NCI-H1436 treated with DMSO at 0.1 percent for 48 hours (cell line): ENCODE results near the gene SEPHS1.

Experiments
- DNase-seq: peaks from one replicate; lab custom pipeline; 2025; lab: John Stamatoyannopoulos, UW

SEPHS1 gene

DNA sequence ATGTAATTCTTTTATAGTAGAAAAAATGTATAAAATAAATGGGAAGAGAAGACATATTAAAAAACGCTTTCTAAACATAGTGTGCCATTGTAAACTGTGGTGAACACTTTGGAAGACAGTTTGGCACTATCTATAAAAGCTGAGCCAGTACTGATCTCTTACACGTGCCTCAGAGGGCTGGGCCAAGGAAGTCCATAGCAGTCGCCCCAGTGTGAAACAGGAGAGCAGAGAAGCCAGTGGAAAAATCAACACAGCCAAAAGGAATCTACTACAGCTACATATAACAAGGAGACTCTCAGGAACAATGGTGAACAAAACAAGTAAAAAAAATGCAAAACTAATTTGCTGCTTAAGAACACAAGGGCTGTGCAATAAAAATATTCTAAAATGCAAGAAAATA lies 20.6 kb downstream of the SEPHS1 start:
- no peak for DNase-seq

DNA sequence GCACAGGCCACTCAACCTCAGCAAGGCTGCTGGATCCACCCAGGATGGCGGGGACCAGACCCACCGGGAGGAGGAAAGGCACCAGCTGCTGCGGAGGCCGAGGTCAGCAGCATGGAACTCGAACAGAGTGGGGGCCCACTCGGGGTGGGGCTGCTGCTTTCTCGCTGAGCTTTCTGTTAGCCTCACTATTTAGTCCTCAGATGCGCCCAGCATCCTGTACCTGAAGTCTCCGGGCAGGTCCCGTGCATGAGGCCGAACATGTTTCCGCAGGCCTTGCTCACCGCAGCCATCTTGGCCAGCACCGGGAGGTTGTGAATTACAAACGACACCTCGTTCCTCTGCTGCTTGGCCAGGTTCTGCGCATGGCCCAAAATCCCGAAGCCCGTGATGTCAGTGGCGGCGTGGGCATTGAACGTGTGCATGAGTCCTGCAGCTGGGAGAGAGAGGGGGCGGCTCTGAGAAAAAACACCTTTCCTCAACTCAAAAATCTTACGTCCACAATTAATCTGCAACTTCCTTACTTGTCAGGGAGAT lies 25.4 kb downstream of the SEPHS1 start:
- no peak for DNase-seq

DNA sequence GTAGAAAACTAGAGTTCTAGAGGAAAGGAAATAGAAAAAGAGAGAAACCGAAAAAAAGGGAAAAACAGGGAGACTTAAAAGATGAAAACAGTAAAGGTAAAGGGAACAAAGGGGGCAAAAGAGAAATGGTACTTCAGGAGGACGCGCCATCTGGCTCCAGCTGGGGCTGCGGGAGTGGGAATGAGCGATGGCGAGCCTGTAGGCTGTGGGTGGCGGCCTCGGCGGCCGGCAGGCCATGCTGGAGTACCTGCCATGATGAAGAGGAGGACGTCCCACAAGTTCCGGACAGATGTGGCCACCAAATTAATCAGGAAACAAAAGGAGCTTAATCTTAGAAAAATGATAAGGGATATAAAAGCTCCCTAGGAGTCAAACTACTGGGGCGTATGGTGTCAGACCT lies 26.5 kb downstream of the SEPHS1 start:
- DNase-seq, result no peak

DNA sequence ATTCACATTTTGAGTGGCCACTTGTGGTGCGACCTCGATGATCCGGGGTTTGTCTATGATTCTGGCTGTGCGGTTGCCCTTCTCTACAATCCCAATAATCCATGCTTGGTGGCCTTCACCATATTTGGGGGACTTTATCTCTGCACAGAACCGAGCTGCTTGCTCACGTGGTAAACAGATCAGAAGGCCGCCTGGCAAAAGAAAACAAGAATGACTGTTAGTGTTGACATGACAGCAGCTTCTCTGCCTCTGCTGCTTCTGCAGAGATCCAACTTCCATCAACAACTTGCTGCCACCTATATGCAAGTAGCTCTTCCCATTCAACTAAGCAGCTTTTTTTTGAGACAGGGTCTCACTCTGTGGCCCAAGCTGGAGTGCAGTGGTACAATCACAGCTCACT lies 28.9 kb downstream of the SEPHS1 start:
- DNase-seq, result no peak

DNA sequence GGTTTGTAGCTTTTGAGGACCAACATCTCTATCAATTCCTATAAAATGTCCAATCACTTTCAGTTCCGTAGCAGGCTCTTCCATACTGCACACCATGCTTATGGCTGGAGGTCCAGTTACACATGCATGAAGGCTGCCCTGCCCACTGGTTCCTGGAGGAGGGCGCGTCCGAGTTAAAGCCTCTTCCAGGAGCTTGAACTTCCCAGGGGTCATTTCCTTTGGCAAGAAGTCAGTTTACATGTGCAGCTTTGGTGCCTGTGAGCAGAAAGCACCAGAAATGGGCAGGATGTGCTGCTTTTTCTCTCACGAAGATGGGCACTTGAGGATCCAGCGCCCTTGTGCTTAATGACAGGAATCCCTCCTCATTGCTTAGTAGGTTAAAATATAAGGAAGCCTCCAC lies 30.6 kb downstream of the SEPHS1 start:
- DNase-seq, result no peak

DNA sequence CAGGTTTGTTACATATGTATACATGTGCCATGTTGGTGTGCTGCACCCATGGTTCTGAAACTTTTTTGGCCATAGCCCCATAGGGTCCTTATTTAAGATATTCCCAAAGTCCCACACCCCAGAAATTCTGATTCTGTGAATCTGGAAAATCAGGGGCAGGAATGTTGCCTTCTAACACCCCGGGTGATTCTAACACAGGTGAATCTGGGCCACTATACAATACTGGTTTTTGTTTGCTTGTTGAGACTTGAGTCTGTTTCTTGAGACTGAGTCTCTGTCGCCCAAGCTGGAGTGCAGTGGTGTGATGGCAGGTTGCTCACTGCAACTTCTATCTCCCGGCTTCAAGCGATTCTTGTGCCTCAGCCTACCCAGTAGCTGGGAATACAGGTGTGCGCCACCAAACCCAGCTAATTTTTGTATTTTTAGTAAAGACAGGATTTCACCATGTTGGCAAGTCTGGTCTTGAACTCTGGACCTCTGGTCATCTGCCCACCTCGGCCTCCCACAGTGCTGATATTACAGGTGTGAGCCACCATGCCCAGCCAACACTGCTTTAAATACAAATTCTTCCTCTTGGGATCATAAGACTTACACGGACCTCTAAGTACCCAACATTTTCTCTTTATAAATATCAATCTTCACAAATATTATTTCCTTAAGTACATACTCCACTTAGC lies 31.3 kb downstream of the SEPHS1 start:
- DNase-seq, result no peak

DNA sequence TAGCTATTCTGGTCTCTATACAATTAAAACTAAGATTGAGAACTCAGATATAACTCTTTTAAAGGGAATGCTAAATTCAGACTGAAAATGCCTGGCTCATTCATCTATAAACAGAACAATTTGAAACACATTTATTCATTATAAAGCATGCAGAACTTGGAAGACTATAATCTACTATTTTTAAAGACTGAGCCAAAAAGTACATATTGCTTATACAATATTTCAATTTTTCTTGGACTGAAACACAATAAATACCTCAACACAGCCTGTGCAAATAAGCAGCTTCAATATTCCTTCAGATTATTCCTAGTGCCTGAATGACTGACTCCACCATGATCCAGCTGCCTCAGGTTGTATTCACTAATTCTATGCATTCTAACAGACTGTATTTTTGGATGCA lies 32.7 kb downstream of the SEPHS1 start:
- no peak for DNase-seq

DNA sequence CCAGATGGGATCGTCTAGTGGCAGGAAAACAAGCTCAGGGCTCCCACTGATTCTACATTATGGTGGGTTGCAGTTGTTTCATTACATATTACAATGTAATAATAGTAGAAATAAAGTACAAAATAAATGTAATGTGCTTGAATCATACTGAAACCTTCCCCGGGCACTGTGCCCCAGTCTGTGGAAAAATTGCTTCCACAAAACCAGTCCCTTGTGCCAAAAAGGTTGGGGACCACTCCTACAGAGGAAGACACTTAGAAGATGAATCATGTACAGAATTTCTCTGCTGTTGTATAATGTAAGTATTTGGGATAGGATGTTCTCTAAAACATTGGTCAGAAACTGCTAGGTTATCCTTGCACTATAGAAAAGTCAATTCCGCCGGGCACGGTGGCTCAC lies 36.9 kb downstream of the SEPHS1 start:
- DNase-seq, result no peak

DNA sequence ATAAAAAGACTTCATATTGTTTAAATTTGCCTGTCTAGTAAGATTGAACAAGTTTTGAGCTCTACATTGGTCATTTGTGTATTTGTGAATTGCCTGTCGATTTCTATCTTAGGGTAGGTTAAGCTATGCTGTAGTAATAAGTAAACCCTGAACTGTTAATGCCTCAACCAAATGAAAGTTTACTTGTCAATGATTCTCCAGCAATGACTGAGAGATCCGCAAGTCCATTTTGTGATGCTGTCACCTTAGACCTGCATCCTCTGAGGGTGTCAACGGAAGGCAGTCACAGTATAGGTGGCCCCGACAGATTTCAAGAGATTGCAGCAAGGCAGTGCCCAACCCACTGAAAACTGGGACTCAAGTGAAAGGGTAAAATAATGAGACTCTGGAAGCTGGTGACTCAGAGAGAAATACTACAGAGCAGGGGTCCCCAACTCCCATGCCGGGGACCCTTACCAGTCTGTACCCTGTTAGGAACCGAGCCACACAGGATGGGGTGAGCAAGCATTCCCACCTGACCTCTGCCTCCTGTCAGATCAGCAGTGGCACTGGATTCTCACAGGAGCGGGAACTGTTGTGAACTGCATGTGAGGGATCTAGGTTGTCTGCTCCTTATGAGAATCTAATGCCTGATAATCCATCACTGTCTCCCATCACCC lies 37.4 kb downstream of the SEPHS1 start:
- DNase-seq, result no peak

DNA sequence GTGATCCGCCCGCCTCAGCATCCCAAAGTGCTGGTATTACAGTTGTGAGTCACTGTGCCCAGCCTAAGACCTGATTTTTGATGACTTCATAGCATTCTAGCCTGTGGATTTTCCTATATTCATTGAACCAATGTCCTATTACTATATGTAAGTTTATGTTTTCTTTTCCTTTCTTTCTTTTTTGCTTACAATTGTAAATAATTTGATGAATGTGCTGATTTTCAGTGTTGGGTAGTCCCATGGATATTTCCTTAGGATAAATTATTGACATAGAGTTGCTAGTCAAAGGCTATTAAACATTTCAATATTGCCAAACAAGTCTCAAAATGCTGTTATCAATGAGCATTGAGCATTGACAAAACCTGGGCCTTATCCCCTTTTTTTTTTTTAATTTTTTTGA lies 38.3 kb downstream of the SEPHS1 start:
- DNase-seq, result no peak

DNA sequence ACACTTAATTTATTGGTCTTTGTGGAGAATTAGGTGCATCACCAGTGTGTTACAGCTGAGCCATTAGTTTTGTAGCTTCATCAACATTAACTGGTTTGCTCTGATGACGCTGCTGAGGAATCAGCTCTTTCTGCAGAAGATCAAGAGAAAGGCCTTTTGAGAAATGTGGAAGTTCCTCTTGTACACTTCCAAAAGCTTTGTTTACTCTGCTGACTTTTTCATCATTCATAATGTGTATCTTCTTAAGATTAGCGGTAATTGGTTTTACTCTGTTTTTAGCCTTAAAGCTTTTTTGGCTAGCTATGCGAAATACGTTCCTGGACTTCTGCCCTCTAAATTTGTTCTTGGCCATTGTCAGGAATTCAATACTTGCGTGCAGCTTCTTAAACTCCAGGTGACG lies 40.0 kb downstream of the SEPHS1 start:
- DNase-seq, result no peak

DNA sequence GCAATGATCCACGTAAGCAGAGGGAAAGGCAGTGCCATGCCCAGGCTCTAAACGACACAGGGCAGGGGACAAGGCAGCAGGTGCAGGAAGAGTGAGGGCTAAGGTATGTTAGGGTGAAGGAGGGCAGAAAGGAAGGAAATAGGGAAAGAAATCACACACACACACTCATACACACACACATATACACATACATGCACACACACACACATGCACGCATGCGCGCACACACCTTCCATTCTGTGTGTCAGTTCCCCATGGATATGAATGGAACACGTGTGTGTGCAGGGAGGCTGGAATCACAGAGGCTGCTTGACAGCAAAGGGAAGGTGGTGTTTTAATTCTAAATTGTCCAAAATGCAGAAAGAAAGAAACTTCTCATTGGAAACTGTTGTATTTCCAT lies 42.0 kb downstream of the SEPHS1 start:
- no peak for DNase-seq

DNA sequence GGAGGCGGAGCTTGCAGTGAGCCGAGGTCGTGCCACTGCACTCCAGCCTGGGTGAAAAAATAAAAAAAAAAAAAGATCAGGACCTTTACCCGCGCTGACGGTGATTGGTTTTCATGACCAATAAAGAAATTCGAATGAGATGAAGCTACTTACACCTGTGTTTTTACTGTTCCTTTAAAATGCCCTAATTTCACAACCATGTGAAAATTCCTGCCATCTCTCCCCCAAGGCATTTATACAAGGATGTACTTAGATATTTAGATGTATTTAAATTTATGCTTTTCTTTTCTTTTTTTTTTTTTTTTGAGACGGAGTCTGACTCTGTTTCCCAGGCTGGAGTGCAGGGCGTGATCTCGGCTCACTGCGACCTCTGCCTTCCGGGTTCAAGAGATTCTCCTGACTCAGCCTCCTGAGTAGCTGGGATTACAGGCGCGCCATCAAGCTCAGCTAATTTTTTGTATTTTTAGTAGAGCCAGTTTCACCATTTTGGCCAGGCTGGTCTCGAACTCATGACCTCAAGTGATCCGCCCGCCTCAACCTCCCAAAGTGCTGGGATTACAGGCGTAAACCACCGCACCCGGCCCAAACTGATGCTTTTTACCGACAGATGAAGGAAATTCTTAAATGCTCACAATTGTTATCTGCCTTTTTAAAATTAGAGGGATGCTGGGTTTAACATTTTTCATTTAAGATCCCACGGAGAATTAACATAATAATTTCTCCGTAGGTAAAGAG lies 45.1 kb downstream of the SEPHS1 start:
- no peak for DNase-seq

DNA sequence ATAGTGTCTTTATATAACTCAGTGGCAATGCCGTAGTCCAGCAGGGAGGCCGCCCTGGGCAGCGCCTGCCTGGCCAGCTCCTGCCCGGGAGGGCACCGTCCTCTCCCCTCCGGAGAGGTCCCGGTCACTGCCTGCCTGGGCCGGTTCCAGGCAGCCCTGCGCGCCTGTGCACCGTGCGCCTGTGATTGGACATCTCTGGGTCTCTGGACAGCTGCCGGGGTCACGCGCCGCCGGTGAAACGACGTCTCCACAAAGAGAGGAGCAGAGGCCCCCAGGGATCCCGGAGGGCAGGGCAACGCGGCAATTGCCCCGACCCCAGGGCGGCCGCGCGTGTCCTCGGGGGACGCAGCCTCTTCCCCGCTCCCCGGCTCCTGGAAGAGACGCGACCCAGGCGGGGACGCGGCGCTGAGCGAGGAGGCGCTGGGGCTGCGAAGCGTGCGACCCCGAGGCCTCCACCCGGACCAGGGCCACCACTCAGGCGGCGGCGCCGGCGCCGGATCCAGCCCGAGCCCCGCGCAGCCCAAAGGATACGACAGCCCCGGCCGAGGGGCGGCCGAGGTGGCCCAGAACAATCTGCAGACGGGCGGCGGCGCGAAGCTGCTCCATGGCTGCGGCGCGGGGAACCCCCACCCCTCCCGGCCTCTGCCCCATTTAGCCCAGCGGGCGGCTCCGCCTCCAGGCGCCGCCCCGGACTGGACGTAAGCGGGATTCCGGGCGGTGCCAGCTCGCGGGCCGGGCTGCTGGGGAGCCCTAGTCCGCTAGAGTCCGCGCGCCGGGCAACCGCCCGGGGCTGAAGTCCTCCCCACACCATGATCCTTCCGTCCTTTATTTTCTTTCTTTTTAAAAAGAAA lies 48.4 kb downstream of the SEPHS1 start, which contains the start of gene PHYH:
PHYH (minus strand) TSS at position 628 of the 851 bp plus-strand sequence; CDS start at position 606, 22 bp downstream.
- no peak for DNase-seq

DNA sequence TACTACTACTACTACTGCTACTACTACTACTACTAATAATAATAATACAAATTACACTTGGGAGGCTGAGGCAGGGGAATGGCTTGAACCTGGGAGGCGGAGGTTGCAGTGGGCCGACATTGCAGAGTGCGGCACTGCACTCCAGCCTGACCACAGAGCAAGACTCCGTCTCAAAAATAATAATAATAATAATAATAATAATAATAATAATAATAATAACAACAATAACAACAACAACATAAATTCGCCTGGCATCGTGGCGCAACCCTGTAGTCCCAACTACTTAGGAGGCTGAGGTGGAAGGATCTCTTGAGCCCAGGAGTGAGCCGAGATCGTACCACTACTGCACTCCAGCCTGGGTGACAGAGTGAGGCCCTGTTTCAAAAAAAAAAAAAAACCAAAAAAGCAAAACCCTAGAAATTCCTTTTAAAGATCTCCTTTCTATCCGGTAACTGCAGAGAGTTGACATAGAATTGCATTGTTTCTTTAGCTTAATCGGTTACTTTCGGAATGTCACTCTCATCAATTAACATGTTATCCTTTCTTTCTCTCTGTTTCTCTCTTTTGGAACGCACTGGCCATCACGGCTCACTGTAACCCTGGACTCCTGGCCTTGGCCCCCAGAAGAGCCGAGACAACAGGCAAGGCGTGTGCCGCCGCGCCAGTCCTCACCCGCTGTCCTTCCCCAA lies 49.2 kb downstream of the SEPHS1 start:
- DNase-seq, result no peak

DNA sequence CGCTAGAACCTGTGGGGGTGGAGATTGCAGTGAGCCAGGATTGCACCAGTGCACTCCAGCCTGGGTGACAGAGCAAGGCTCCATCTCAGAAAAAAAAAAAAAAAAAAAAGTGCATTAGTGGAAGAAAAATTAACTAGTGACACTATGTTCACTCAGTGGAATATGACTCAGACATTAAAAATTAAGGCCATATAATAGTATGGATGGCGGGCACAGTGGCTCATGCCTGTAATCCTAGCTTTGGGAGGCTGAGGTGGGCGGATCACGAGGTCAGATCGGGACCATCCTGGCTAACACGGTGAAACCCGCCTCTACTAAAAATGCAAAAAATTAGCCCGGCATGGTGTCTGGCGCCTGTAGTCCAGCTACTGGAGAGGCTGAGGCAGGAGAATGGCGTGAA lies 51.6 kb downstream of the SEPHS1 start:
- DNase-seq, result no peak

DNA sequence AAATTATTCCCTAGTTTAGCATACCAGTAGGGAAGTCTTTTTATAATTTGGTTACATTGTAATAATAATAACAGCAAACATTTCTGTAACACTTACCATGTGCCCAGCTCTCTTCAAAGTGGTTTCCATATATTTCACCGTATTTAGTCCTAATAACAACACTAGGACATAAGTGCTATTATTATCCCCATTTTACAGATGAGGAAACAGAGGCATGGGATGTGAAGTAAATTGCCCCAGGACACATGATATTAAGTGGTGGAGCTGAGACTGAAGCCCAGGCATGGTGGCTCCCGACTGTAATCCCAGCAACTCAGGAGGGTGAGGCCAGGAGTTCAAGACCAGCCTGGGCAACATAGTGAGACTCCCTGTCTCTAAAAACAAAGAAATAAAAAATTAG lies 53.3 kb downstream of the SEPHS1 start:
- DNase-seq, result no peak

DNA sequence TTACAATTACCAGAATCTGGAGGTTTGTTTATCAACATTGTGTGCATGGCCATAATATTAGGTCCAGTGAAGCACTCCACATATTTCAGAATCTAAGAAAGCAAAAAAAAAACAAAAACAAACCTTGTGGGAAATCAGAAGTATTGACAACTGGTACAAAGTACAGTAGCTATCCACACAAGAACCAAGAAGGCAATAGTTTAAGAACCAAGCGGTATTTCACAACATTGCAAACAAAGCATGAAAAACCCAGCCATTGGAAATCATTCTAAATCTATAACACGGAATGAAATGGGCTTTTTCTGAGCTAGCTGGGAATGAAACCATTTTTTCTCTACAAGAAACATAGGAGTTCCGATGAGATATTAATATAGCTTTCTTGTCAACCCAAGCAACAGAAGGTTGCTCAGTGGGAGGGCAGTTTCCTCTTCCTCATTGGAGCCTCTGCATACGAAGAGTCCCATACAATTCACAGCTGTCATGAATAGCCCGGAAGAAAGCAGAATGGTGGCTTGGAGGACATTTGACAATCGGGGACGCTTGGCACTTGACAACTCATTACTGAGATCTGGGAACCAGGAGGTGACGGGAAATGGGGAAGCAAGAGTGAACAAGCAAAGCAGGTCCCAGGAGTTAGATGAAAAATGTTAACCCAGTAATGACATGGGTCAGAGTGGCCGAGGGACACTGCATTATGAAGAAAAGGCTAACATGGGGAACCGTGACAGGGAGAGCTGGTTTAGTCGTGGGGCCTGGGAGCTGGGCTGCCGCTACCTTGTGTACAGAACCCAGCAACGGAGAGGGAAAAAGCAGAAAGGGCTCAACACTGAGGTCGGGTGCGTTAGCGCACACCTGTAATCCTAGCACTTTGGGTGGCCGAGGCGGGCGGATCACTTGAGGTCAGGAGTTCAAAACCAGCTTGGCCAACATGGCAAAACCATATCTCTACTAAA lies 56.0 kb downstream of the SEPHS1 start:
- no peak for DNase-seq

DNA sequence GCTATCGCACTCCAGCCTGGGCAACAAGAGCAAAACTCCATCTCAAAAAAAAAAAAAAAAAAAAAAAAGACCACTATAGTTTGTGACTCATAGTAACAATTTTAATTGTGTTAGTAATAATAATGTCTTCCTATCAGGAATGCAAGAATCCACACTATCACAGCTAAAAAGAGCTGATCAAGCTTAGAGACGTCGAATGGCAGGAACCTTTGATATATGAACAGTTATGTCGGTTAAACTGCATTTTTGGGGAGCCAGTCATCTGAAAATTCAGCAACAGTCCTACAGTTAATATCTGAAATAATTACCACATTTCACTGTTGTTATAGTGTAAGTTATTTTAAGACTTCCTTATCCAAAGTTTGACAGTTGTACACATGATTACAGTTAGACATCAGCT lies 57.0 kb downstream of the SEPHS1 start:
- no peak for DNase-seq

DNA sequence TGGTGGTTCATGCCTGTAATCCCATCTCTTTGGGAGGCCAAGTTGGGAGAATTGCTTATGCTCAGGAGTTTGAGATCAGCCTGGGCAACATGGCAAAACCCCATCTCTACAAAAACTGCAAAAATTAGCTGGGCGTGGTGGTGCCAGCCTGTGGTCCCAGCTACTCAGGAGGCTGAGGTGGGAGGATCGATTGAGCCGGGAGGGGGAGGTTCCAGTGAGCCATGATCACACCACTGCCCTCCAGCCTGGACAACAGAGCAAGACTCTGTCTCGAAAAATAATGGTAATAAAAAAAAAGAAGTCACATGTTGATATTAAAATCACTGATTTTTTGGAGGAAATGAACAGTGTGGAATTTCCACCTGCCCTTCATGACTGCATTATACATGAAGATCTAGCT lies 64.0 kb downstream of the SEPHS1 start:
- DNase-seq, result no peak
